ENCODE data around the gene VPS36.

Gene VPS36

DNA sequence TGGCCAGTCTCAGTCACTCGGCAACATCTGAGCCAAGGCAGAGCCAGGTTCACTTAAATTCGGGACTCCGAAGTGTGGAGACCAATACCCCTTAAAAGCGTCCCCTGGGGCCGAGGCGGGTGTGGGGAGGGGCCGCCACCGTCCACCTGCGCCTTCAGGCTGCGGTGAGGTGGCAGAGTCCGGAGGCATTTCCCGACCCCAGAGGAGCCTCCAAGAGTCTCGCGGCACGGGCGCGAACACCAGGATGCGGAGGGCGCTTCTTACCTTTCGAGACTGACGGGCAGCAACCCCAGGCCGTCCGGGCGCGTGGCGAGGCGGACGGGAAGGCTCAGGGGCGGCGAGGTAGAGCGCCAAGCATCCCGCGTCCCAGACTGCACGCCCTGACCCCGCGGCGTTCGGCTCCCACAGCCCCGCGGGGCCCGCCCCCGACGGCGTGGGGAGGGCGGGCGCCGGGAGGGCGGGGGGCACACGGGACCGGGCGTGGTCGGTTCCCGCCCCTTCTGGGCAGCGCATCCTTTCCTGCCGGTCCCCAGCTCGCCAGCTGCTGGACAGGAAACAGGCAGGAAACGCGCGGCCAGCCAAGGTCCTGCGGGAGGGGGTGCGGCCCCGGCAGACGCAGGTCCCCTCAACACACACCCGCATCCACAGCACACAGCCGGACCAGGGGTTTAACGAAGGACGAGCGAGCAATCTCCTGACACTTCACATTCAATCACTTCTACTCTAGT lies 44.5 kb downstream of the VPS36 start, which contains the start of gene THSD1:
THSD1 (minus strand) TSS at position 406 of the 728 bp plus-strand sequence. CDS start 3,572 bp downstream, outside the sequence.
- H3K4me1 ChIP-seq (ENCODE audit: control insufficient read depth, insufficient read depth, low read length), result no peaks in the 10 kb centered on the region
- peaks cover 35% of the 10 kb centered on the region for H3K27me3 ChIP-seq (ENCODE audit: control insufficient read depth, insufficient read depth, low read length)
- no peaks in the 10 kb centered on the region for H3K9me3 ChIP-seq (ENCODE audit: control insufficient read depth, insufficient read depth, low read depth, low read length)
- H3K9ac ChIP-seq (ENCODE audit: low read length), result peak within 1 kb of the TSS; percentile 40
- no peak within 1 kb of the TSS for H3K27ac ChIP-seq (ENCODE audit: low read depth, low read length)
- peak within 1 kb of the TSS; percentile 70 for H3K4me3 ChIP-seq (ENCODE audit: low read depth, low read length)
- no peaks in the 10 kb centered on the region for H3K36me3 ChIP-seq (ENCODE audit: control insufficient read depth, insufficient read depth, low read length)

GRCh38 chr13:52405369-52405766 lies 45.1 kb downstream of the VPS36 start:
- H3K4me1 ChIP-seq (ENCODE audit: control insufficient read depth, insufficient read depth, low read length), result no peaks in the 10 kb centered on the region
- H3K4me3 ChIP-seq (ENCODE audit: low read depth, low read length), result peak overlapping the region; percentile 70
- no peaks in the 10 kb centered on the region for H3K9me3 ChIP-seq (ENCODE audit: control insufficient read depth, insufficient read depth, low read depth, low read length)
- H3K36me3 ChIP-seq (ENCODE audit: control insufficient read depth, insufficient read depth, low read length), result no peaks in the 10 kb centered on the region
- peaks cover 35% of the 10 kb centered on the region for H3K27me3 ChIP-seq (ENCODE audit: control insufficient read depth, insufficient read depth, low read length)
- H3K9ac ChIP-seq (ENCODE audit: low read length), result no peak overlapping the region
- no peak overlapping the region for H3K27ac ChIP-seq (ENCODE audit: low read depth, low read length)

GRCh38 chr13:52399708-52400107 lies 50.7 kb downstream of the VPS36 start:
- Histone ChIP-seq H3K4me1 (ENCODE audit: control insufficient read depth, insufficient read depth, low read length) (no peaks in the 10 kb centered on the region), H3K27ac (ENCODE audit: low read depth, low read length) (no peak overlapping the region), H3K36me3 (ENCODE audit: control insufficient read depth, insufficient read depth, low read length) (no peaks in the 10 kb centered on the region), H3K9ac (ENCODE audit: low read length) (no peak overlapping the region), H3K4me3 (ENCODE audit: low read depth, low read length) (no peak overlapping the region), H3K9me3 (ENCODE audit: control insufficient read depth, insufficient read depth, low read depth, low read length) (no peaks in the 10 kb centered on the region), H3K27me3 (ENCODE audit: control insufficient read depth, insufficient read depth, low read length) (peaks cover 9% of the 10 kb centered on the region)

- no peak overlapping the region for H3K4me3 ChIP-seq (ENCODE audit: low read depth, low read length)
- H3K9me3 ChIP-seq (ENCODE audit: control insufficient read depth, insufficient read depth, low read depth, low read length), result no peaks in the 10 kb centered on the region
- H3K27me3 ChIP-seq (ENCODE audit: control insufficient read depth, insufficient read depth, low read length), result peaks cover 3% of the 10 kb centered on the region
- H3K27ac ChIP-seq (ENCODE audit: low read depth, low read length), result no peak overlapping the region
- no peaks in the 10 kb centered on the region for H3K36me3 ChIP-seq (ENCODE audit: control insufficient read depth, insufficient read depth, low read length)
- no peak overlapping the region for H3K9ac ChIP-seq (ENCODE audit: low read length)
- no peaks in the 10 kb centered on the region for H3K4me1 ChIP-seq (ENCODE audit: control insufficient read depth, insufficient read depth, low read length)
Measured at GRCh38 chr13:52399046-52399445, 51.4 kb downstream of the VPS36 start.

GRCh38 chr13:52395704-52396103 lies 54.7 kb downstream of the VPS36 start:
- no peaks in the 10 kb centered on the region for H3K36me3 ChIP-seq (ENCODE audit: control insufficient read depth, insufficient read depth, low read length)
- no peaks in the 10 kb centered on the region; the same call in 1 of the 2 replicates for H3K27me3 ChIP-seq (ENCODE audit: control insufficient read depth, insufficient read depth, low read length)
- no peak overlapping the region for H3K4me3 ChIP-seq (ENCODE audit: low read depth, low read length)
- H3K27ac ChIP-seq (ENCODE audit: low read depth, low read length), result no peak overlapping the region
- H3K9ac ChIP-seq (ENCODE audit: low read length), result no peak overlapping the region
- H3K9me3 ChIP-seq (ENCODE audit: control insufficient read depth, insufficient read depth, low read depth, low read length), result no peaks in the 10 kb centered on the region
- no peaks in the 10 kb centered on the region for H3K4me1 ChIP-seq (ENCODE audit: control insufficient read depth, insufficient read depth, low read length)

DNA sequence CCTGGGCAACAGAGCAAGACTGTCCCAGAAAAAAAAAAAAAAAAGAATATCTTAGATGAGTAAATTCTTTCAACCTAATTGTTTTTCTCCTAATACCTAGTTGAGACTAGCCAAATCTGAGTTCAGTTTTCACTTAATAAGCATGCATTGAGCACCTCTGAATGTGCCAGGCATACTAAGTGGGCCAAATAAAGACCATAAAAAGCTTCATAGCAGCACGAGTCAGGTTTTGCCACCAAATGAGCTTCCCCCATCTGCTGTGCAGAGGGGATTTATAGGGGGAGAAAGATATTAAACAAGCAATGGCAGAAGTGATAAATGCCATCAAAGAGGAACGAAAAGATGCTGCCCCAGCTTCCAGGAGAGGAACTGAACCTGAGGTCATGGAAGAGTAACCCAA lies 55.8 kb downstream of the VPS36 start:
- no peak overlapping the region for H3K9ac ChIP-seq (ENCODE audit: low read length)
- no peaks in the 10 kb centered on the region for H3K36me3 ChIP-seq (ENCODE audit: control insufficient read depth, insufficient read depth, low read length)
- no peaks in the 10 kb centered on the region for H3K4me1 ChIP-seq (ENCODE audit: control insufficient read depth, insufficient read depth, low read length)
- no peak overlapping the region for H3K27ac ChIP-seq (ENCODE audit: low read depth, low read length)
- no peaks in the 10 kb centered on the region for H3K9me3 ChIP-seq (ENCODE audit: control insufficient read depth, insufficient read depth, low read depth, low read length)
- H3K4me3 ChIP-seq (ENCODE audit: low read depth, low read length), result no peak overlapping the region
- H3K27me3 ChIP-seq (ENCODE audit: control insufficient read depth, insufficient read depth, low read length), result no peaks in the 10 kb centered on the region; the same call in 1 of the 2 replicates

DNA sequence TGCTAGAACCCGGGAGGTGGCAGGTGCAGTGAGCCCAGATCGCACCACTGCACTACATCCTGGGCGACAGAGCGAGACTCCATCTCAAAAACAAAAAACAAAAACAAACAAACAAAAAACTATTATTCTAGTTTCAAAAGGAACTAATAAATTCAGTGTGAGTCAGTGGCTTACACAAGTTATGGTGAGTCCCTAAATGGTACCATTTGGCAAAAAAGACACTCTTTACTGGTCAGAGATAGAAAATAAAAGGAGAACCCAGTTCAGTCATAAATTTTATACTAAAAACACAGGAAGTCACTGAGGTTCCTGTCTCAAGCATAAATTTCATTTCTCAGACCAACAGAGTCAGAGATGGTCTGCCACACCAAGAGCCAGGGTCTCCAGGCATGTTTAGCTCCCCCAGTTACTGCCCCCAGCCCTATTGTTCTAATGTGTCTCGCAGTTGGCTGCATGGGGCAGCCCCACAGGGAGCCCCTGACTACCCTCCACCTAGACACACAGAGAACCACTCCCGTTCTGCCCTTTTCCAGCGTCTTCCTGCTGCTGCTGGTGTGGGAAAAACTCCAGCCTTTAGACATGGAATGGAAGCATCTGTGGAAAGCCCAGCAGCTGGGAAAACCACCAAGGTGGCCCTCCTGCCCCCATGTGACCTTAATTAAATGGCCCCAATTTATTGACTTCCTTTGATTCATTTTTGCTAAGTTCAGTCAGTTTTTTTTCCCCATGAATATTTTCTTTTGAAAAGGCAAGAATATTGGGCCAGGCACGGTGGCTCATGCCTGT lies 56.7 kb downstream of the VPS36 start:
- no peaks in the 10 kb centered on the region for H3K4me1 ChIP-seq (ENCODE audit: control insufficient read depth, insufficient read depth, low read length)
- no peaks in the 10 kb centered on the region; the same call in 1 of the 2 replicates for H3K27me3 ChIP-seq (ENCODE audit: control insufficient read depth, insufficient read depth, low read length)
- H3K27ac ChIP-seq (ENCODE audit: low read depth, low read length), result no peak overlapping the region
- no peak overlapping the region for H3K9ac ChIP-seq (ENCODE audit: low read length)
- no peaks in the 10 kb centered on the region for H3K36me3 ChIP-seq (ENCODE audit: control insufficient read depth, insufficient read depth, low read length)
- no peaks in the 10 kb centered on the region for H3K9me3 ChIP-seq (ENCODE audit: control insufficient read depth, insufficient read depth, low read depth, low read length)
- no peak overlapping the region for H3K4me3 ChIP-seq (ENCODE audit: low read depth, low read length)

DNA sequence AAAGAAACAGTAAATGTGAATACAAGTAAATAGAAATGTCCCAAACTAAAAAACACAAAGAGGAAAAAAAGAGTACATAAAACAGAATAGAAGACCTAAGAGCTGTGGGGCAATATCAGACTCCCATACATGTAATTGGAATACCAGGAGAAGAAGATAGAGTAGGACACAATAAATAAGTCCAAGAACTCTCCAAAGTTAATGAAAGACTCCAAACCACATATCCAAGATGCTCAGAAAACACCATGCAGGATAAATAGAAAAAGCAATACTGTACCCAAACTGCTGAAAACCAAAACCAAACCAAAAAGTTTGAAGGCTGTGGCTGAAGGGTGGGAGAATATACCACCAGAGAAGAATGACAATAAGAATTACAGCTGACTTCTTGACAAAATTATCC lies 62.7 kb downstream of the VPS36 start:
- no peaks in the 10 kb centered on the region for H3K36me3 ChIP-seq (ENCODE audit: control insufficient read depth, insufficient read depth, low read length)
- H3K4me1 ChIP-seq (ENCODE audit: control insufficient read depth, insufficient read depth, low read length), result no peaks in the 10 kb centered on the region
- no peak overlapping the region for H3K9ac ChIP-seq (ENCODE audit: low read length)
- H3K4me3 ChIP-seq (ENCODE audit: low read depth, low read length), result no peak overlapping the region
- no peaks in the 10 kb centered on the region for H3K27me3 ChIP-seq (ENCODE audit: control insufficient read depth, insufficient read depth, low read length)
- H3K27ac ChIP-seq (ENCODE audit: low read depth, low read length), result no peak overlapping the region
- no peaks in the 10 kb centered on the region for H3K9me3 ChIP-seq (ENCODE audit: control insufficient read depth, insufficient read depth, low read depth, low read length)

GRCh38 chr13:52385870-52386269 lies 64.6 kb downstream of the VPS36 start:
- no peaks in the 10 kb centered on the region for H3K9me3 ChIP-seq (ENCODE audit: control insufficient read depth, insufficient read depth, low read depth, low read length)
- H3K4me3 ChIP-seq (ENCODE audit: low read depth, low read length), result no peak overlapping the region
- no peaks in the 10 kb centered on the region for H3K4me1 ChIP-seq (ENCODE audit: control insufficient read depth, insufficient read depth, low read length)
- no peak overlapping the region for H3K9ac ChIP-seq (ENCODE audit: low read length)
- no peak overlapping the region for H3K27ac ChIP-seq (ENCODE audit: low read depth, low read length)
- no peaks in the 10 kb centered on the region for H3K36me3 ChIP-seq (ENCODE audit: control insufficient read depth, insufficient read depth, low read length)
- no peaks in the 10 kb centered on the region for H3K27me3 ChIP-seq (ENCODE audit: control insufficient read depth, insufficient read depth, low read length)

- Histone ChIP-seq H3K9me3 (ENCODE audit: control insufficient read depth, insufficient read depth, low read depth, low read length) (no peaks in the 10 kb centered on the region), H3K4me3 (ENCODE audit: low read depth, low read length) (no peak overlapping the region), H3K4me1 (ENCODE audit: control insufficient read depth, insufficient read depth, low read length) (no peaks in the 10 kb centered on the region), H3K36me3 (ENCODE audit: control insufficient read depth, insufficient read depth, low read length) (no peaks in the 10 kb centered on the region), H3K9ac (ENCODE audit: low read length) (no peak overlapping the region), H3K27me3 (ENCODE audit: control insufficient read depth, insufficient read depth, low read length) (no peaks in the 10 kb centered on the region), H3K27ac (ENCODE audit: low read depth, low read length) (no peak overlapping the region)
Measured at GRCh38 chr13:52383366-52383765, 67.1 kb downstream of the VPS36 start.

DNA sequence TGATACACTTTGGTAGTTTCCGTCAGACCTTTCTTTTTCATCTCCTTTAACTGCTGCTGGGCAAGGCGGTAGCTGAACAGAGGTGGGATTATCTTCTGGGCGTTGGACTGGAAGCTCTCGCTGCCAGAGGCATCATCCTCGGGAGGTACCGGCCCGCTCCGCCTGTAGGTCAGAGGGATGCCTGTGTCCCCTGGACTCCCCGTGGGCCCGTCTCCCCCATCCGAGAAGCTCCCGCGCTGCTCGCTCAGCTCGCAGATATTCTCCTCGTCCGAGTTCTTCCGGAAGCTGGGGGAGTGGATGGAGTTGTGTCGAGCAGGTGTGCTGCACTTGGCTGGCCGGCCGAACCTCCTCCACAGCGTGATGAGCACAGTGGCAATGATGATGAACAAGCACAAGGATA lies 72.1 kb downstream of the VPS36 start:
- H3K27ac ChIP-seq (ENCODE audit: low read depth, low read length), result no peak overlapping the region
- H3K36me3 ChIP-seq (ENCODE audit: control insufficient read depth, insufficient read depth, low read length), result no peaks in the 10 kb centered on the region

More for the DNA sequence above, 72.1 kb downstream of the VPS36 start:
- Histone ChIP-seq H3K27me3 (ENCODE audit: control insufficient read depth, insufficient read depth, low read length) (no peaks in the 10 kb centered on the region), H3K4me3 (ENCODE audit: low read depth, low read length) (no peak overlapping the region), H3K4me1 (ENCODE audit: control insufficient read depth, insufficient read depth, low read length) (no peaks in the 10 kb centered on the region), H3K9ac (ENCODE audit: low read length) (no peak overlapping the region), H3K9me3 (ENCODE audit: control insufficient read depth, insufficient read depth, low read depth, low read length) (no peaks in the 10 kb centered on the region)
